GM12878 (cell line): Measurements from ENCODE around the gene NPIPA5. TPM values are rescaled to one million over a fixed set of nuclear protein-coding genes. Genes with fewer than 3 reads are reported as not detected.

Experiments
- ATAC-seq: fragments of 200-7000 bp; cut with Tn5 transposase; 3 replicates; pipeline ENCODE4 v1.9.1; 2020; ENCODE audit warnings: mild to moderate bottlenecking, moderate library complexity
- BruUV-seq: library from RNA; stranded (reverse); fragments of 400-500 nt; replicated peaks from 2 replicates; lab custom pipeline; 2021; lab: Mats Ljungman, UMichigan
- CTCF ChIA-PET: fragments of 300-600 bp; sonication (Branson Sonifier 250); formaldehyde crosslinking; extraction: SDS; loops from one replicate; lab custom pipeline; 2021; ENCODE audit warnings: inconsistent platforms; lab: Yijun Ruan, JAX
- POLR2A ChIA-PET: fragments of 350-600 bp; formaldehyde crosslinking; extraction: SDS; loops from one replicate; lab custom pipeline; 2021; ENCODE audit warnings: inconsistent platforms; lab: Charles Lee
- RAD21 ChIA-PET: fragments of 300-600 bp; sonication (Branson Sonifier 250); formaldehyde crosslinking; loops from one replicate; lab custom pipeline; 2023; ENCODE audit warnings: antibody characterized with exemption; ENCODE audit not compliant: unreplicated experiment; lab: Charles Lee
- SMC1A ChIA-PET: fragments of 300-600 bp; sonication (Branson Sonifier 250); formaldehyde crosslinking; loops from one replicate; lab custom pipeline; 2023; ENCODE audit not compliant: unreplicated experiment, uncharacterized antibody; lab: Charles Lee
- DNase-seq: peaks from one replicate; pipeline ENCODE4 v3.0.0-alpha.2; 2011; ENCODE audit warnings: low read depth, low spot score
- FAIRE-seq: peaks from 3 replicates; lab custom pipeline; 2011; peaks lifted over from hg19 to GRCh38; lab: Jason Lieb, UNC
- H2AFZ ChIP-seq: 2 replicates; pipeline ENCODE4 v1.6.0; 2011; ENCODE audit warnings: low read depth, low read length, control low read depth; ENCODE audit not compliant: control insufficient read depth
- H3K27ac ChIP-seq: 2 replicates; pipeline ENCODE4 v1.5.1; 2011; ENCODE audit warnings: control low read depth; ENCODE audit not compliant: control insufficient read depth, insufficient read depth
- H3K27me3 ChIP-seq, 2 experiments: replicated peaks in 1 of 2; 2 replicates each; pipeline versions ENCODE4 v1.6.0 to v1.6.1; 2011; ENCODE audit warnings: low read length in 1 of 2; ENCODE audit not compliant: control insufficient read depth in 2 of 2, insufficient read depth in 2 of 2
- H3K36me3 ChIP-seq, 2 experiments: 2 replicates each; pipeline ENCODE4 v1.5.1; 2011; ENCODE audit warnings: low read length in 1 of 2; ENCODE audit not compliant: control insufficient read depth in 2 of 2, insufficient read depth in 2 of 2
- H3K4me1 ChIP-seq: 2 replicates; pipeline ENCODE4 v1.6.1; 2011; ENCODE audit warnings: mild to moderate bottlenecking, low read length, moderate library complexity, mixed read lengths; ENCODE audit not compliant: control insufficient read depth, insufficient read depth
- H3K4me2 ChIP-seq: 2 replicates; pipeline ENCODE4 v1.6.0; 2011; ENCODE audit warnings: control low read depth; ENCODE audit not compliant: control insufficient read depth, insufficient read depth
- H3K4me3 ChIP-seq: fragments of 200-600 bp; sonication (generic); 2 replicates; pipeline ENCODE4 v1.5.1; 2016
- H3K79me2 ChIP-seq: 2 replicates; pipeline ENCODE4 v1.6.0; 2011; ENCODE audit warnings: low read length; ENCODE audit not compliant: control insufficient read depth, insufficient read depth
- H3K9ac ChIP-seq: 2 replicates; pipeline ENCODE4 v1.8.0; 2011; ENCODE audit warnings: low read length, control low read depth, mixed read lengths; ENCODE audit not compliant: control insufficient read depth, insufficient read depth
- H3K9me3 ChIP-seq: replicated peaks from 3 replicates; pipeline ENCODE4 v1.5.1; 2011; ENCODE audit warnings: mild to moderate bottlenecking, low read length; ENCODE audit not compliant: control insufficient read depth, insufficient read depth
- H4K20me1 ChIP-seq: 2 replicates; pipeline ENCODE4 v1.6.0; 2011; ENCODE audit not compliant: control insufficient read depth, insufficient read depth
- CREB1 ChIP-seq: IDR thresholded peaks from 2 replicates; pipeline ENCODE4 v1.6.1; 2012; ENCODE audit warnings: low read depth, mild to moderate bottlenecking, inconsistent platforms
- CREM ChIP-seq: IDR thresholded peaks from 2 replicates; pipeline ENCODE4 v1.6.1; 2014; ENCODE audit warnings: antibody characterized with exemption, low read depth
- HDGF ChIP-seq: fragments of 450-650 bp; IDR thresholded peaks from 2 replicates; pipeline ENCODE4 v1.6.1; 2016; ENCODE audit warnings: antibody characterized with exemption
- JUND ChIP-seq: IDR thresholded peaks from 2 replicates; pipeline ENCODE4 v1.6.1; 2012; ENCODE audit warnings: low read depth, mild to moderate bottlenecking, low read length, improper control_type of control experiment, moderate library complexity
- KDM1A ChIP-seq: fragments of 200-600 bp; sonication (generic); IDR thresholded peaks from 2 replicates; pipeline ENCODE4 v1.6.1; 2016; ENCODE audit warnings: borderline replicate concordance
- SMAD1 ChIP-seq: fragments of 450-650 bp; IDR thresholded peaks from 2 replicates; pipeline ENCODE4 v1.6.1; 2018; ENCODE audit warnings: mild to moderate bottlenecking, low read depth; ENCODE audit not compliant: partially characterized antibody
- SUZ12 ChIP-seq: fragments of 200-600 bp; sonication (generic); IDR thresholded peaks from one replicate; pipeline ENCODE4 v1.6.1; 2018; ENCODE audit warnings: antibody characterized with exemption, mild to moderate bottlenecking; ENCODE audit not compliant: unreplicated experiment
- TARDBP ChIP-seq: IDR thresholded peaks from 2 replicates; pipeline ENCODE4 v1.6.1; 2016; ENCODE audit warnings: borderline replicate concordance
- ZBED1 ChIP-seq: IDR thresholded peaks from 2 replicates; pipeline ENCODE4 v1.6.1; 2016; ENCODE audit warnings: borderline replicate concordance
- WGBS: methylation state at CpG from one replicate; pipeline ENCODE4 v1.1.6; 2016; ENCODE audit warnings: low lambda C conversion rate; ENCODE audit not compliant: insufficient replicate concordance, insufficient coverage; ENCODE audit errors: missing lambda C conversion rate; 5-methylcytosine and 5-hydroxymethylcytosine counted together
- in situ Hi-C: fragments of 300-500 bp; cut with MboI; formaldehyde crosslinking; loops from 9 replicates; pipeline ENCODE4 v1.14.3; 2018; ENCODE audit warnings: mixed read lengths
- intact Hi-C: fragments of 100-400 bp; cut with micrococcal nuclease; formaldehyde crosslinking; loops from one replicate; pipeline ENCODE4 v1.14.2; 2022; ENCODE audit not compliant: unreplicated experiment
- polyA plus RNA-seq, 11 experiments: library from polyadenylated mRNA; depleted of rRNA in 4 of 11; unstranded in 6 of 11; stranded (reverse) in 5 of 11; fragments of >200 nt; fragmentation: Nextera tagmentation in 4 of 11; fragmentation: Illumina TruSeq in 1 of 11; extraction: Ambion mirVana in 4 of 11; extraction: Trizol in 1 of 11; gene quantifications; 1 replicate in 1 of 11; 2 replicates in 10 of 11; pipeline versions ENCODE4 v1.2.1 to v1.2.3, GENCODE V29; 2011 to 2016; ENCODE audit warnings: inconsistent platforms in 2 of 11, missing spikeins in 2 of 11, low read depth in 1 of 11
- total RNA-seq, 4 experiments: library from RNA; depleted of rRNA in 3 of 4; stranded (reverse); fragments of >200 nt in 3 of 4; fragmentation: Illumina TruSeq in 1 of 4; extraction: Trizol in 1 of 4; gene quantifications; 2 replicates each; pipeline versions ENCODE4 v1.2.1 to v1.2.3, GENCODE V29; 2013 to 2021
- TF ChIP-seq, protein P1 (sequence below): IDR thresholded peaks from 2 replicates; pipeline ENCODE4 v1.6.1; 2012; ENCODE audit warnings: low read depth, low read length, improper control_type of control experiment
- TF ChIP-seq, protein P2 (sequence below), 3 experiments: IDR thresholded peaks in 2 of 3; conservative IDR thresholded peaks in 1 of 3; 2 replicates each; pipeline ENCODE4 v1.5.1; 2011; ENCODE audit warnings: low read depth in 3 of 3, low read length in 3 of 3, mild to moderate bottlenecking in 3 of 3, control low read depth in 2 of 3, moderate library complexity in 2 of 3, inconsistent platforms in 1 of 3, mixed read lengths in 1 of 3; ENCODE audit not compliant: control insufficient read depth in 2 of 3, insufficient read depth in 1 of 3; ENCODE audit errors: extremely low read depth in 1 of 3

Gene NPIPA5
- total and polyA plus RNA-seq, 10 of the 15 experiments (the other 5 are each of a cell fraction or from before 2014, with no cell fraction given) = 1.2 to 12.1 (median 3.6) TPM

DNA sequence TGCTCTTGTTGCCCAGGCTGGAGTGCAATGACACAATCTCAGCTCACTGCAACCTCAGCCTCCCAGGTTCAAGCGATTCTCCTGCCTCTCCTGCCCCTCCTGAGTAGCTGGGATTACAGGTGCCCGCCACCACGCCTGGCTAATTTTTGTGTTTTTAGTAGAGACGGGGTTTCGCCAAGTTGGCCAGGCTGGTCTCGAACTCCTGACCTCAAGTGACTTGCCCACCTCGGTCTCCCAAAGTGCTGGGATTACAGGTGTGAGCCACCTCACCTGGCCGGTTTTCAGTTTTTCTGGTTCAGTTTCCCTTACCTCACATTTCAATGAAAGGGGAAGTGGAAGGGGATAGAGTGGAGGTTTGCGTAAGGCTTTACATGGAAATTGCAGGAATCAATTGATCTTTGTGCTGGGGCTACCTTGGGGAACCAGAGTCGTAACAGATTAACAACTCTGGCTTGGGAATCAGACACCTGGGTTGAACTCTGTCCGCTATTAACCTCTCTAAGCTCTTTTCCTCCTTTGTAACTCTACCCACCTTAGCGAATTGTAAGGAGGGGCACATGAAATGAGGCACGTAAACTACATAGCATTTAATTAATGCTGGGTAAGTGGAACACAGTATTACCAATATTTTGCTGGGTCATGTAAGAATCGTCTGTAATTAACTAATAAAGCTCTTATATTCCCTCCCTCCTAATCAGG is 20.7 kb upstream of the NPIPA5 start:
- ChIA-PET CTCF (no interaction called here), RAD21 (no interaction called here), SMC1A (no interaction called here)
- no peaks in the 10 kb centered on the region for H3K79me2 ChIP-seq
- H3K4me3 ChIP-seq = no peak overlapping the region
- no peaks in the 10 kb centered on the region for H4K20me1 ChIP-seq
- DNase-seq (no peak), FAIRE-seq (no peak), ATAC-seq (no peak)
- H3K27ac ChIP-seq = no peak overlapping the region
- no TSS peak for BruUV-seq
- H3K9me3 ChIP-seq = no peaks in the 10 kb centered on the region
- H3K4me2 ChIP-seq = no peak overlapping the region
- no peak overlapping the region for H3K9ac ChIP-seq
- H3K27me3 ChIP-seq = no peaks in the 10 kb centered on the region
- WGBS = 51% methylated on average over 14 of the region's 14 CpGs
- no peak overlapping the region for H2AFZ ChIP-seq
- H3K36me3 ChIP-seq = no peaks in the 10 kb centered on the region
- intact Hi-C loops = no loop called here
- in situ Hi-C loops = no loop called here
- TF ChIP-seq KDM1A = no peak
- no peak for TF ChIP-seq HDGF
- no peak for TF ChIP-seq JUND
- TF ChIP-seq SUZ12 = no peak
- TF ChIP-seq, protein P1, sequence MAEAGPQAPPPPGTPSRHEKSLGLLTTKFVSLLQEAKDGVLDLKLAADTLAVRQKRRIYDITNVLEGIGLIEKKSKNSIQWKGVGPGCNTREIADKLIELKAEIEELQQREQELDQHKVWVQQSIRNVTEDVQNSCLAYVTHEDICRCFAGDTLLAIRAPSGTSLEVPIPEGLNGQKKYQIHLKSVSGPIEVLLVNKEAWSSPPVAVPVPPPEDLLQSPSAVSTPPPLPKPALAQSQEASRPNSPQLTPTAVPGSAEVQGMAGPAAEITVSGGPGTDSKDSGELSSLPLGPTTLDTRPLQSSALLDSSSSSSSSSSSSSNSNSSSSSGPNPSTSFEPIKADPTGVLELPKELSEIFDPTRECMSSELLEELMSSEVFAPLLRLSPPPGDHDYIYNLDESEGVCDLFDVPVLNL = no peak
- TF ChIP-seq SMAD1 = no peak
- TF ChIP-seq, protein P2, sequence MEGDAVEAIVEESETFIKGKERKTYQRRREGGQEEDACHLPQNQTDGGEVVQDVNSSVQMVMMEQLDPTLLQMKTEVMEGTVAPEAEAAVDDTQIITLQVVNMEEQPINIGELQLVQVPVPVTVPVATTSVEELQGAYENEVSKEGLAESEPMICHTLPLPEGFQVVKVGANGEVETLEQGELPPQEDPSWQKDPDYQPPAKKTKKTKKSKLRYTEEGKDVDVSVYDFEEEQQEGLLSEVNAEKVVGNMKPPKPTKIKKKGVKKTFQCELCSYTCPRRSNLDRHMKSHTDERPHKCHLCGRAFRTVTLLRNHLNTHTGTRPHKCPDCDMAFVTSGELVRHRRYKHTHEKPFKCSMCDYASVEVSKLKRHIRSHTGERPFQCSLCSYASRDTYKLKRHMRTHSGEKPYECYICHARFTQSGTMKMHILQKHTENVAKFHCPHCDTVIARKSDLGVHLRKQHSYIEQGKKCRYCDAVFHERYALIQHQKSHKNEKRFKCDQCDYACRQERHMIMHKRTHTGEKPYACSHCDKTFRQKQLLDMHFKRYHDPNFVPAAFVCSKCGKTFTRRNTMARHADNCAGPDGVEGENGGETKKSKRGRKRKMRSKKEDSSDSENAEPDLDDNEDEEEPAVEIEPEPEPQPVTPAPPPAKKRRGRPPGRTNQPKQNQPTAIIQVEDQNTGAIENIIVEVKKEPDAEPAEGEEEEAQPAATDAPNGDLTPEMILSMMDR (IDR thresholded peaks at IDR 0.05 in 2 of 3, conservative IDR thresholded peaks at IDR 0.05 in 1 of 3; ENCODE audit: control insufficient read depth in 2 of 3, extremely low read depth in 1 of 3, insufficient read depth in 1 of 3, low read depth in 3 of 3, low read length in 3 of 3) = no peak
- no peak for TF ChIP-seq TARDBP
- no peak for TF ChIP-seq CREM
- TF ChIP-seq ZBED1 = no peak
- no peak for TF ChIP-seq CREB1
- TF ChIP-seq, all 136 proteins: peak for 0
- POLR2A ChIA-PET = no interaction called here
- peaks cover 3% of the 10 kb centered on the region; the same call in 1 of the 2 replicates for H3K4me1 ChIP-seq
